Left ventricle myocardium inferior (tissue), 1 donor: ENCODE data around the gene VPS54. TPM values are rescaled to one million over a fixed set of nuclear protein-coding genes. Genes with fewer than 3 reads are reported as not detected.

ENCODE experiments used
- DNase-seq: peaks from one replicate; pipeline ENCODE4 v3.0.0-alpha.2; 2020
- H3K27ac ChIP-seq: fragments of 200-600 bp; replicated peaks from 2 replicates; pipeline ENCODE4 v1.8.0; 2021
- H3K27me3 ChIP-seq: fragments of 200-600 bp; 2 replicates; pipeline ENCODE4 v1.8.0; 2021; ENCODE audit warnings: low read depth
- H3K36me3 ChIP-seq: fragments of 200-600 bp; 2 replicates; pipeline ENCODE4 v1.8.0; 2021
- H3K4me1 ChIP-seq: fragments of 200-600 bp; 2 replicates; pipeline ENCODE4 v1.8.0; 2021
- H3K4me3 ChIP-seq: fragments of 200-600 bp; 2 replicates; pipeline ENCODE4 v1.8.0; 2021; ENCODE audit warnings: mild to moderate bottlenecking, moderate library complexity
- H3K9me3 ChIP-seq: fragments of 200-600 bp; replicated peaks from 2 replicates; pipeline ENCODE4 v1.8.0; 2021
- intact Hi-C: fragments of 100-400 bp; cut with micrococcal nuclease; formaldehyde crosslinking; loops from one replicate; pipeline ENCODE4 v1.11.0; 2022
- long read RNA-seq: library from polyadenylated mRNA; unstranded; transcript quantifications from one replicate; pipeline ENCODE4 v2.0.0, GENCODE V29; 2021
- total RNA-seq: library from RNA; stranded (reverse); fragmentation: NEBNext Ultra II Directional; extraction: Animal tissue kit (Norgen Biotek cat#: 25700); gene quantifications from one replicate; pipeline ENCODE4 v1.2.1, GENCODE V29; 2021
- TF ChIP-seq, protein P1 (sequence below): fragments of 200-600 bp; IDR thresholded peaks from 2 replicates; pipeline ENCODE4 v1.8.0; 2021; ENCODE audit warnings: antibody characterized with exemption, mild to moderate bottlenecking, borderline replicate concordance
- donor health status: DM: no; HTN: yes; CAD: no; lungs with severe emphysema.

The VPS54 gene, protein sequence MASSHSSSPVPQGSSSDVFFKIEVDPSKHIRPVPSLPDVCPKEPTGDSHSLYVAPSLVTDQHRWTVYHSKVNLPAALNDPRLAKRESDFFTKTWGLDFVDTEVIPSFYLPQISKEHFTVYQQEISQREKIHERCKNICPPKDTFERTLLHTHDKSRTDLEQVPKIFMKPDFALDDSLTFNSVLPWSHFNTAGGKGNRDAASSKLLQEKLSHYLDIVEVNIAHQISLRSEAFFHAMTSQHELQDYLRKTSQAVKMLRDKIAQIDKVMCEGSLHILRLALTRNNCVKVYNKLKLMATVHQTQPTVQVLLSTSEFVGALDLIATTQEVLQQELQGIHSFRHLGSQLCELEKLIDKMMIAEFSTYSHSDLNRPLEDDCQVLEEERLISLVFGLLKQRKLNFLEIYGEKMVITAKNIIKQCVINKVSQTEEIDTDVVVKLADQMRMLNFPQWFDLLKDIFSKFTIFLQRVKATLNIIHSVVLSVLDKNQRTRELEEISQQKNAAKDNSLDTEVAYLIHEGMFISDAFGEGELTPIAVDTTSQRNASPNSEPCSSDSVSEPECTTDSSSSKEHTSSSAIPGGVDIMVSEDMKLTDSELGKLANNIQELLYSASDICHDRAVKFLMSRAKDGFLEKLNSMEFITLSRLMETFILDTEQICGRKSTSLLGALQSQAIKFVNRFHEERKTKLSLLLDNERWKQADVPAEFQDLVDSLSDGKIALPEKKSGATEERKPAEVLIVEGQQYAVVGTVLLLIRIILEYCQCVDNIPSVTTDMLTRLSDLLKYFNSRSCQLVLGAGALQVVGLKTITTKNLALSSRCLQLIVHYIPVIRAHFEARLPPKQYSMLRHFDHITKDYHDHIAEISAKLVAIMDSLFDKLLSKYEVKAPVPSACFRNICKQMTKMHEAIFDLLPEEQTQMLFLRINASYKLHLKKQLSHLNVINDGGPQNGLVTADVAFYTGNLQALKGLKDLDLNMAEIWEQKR
- total RNA-seq, result 9.9 TPM
- long read RNA-seq, full-length matches to known transcripts, result 5 of 14 reads
- long read RNA-seq, partial matches to known transcripts, result 3 of 14 reads
- long read RNA-seq, other reads (novel, unspliced or antisense), result 6 of 14 reads

- intact Hi-C loops, result no loop called here
- TF ChIP-seq, protein P1, sequence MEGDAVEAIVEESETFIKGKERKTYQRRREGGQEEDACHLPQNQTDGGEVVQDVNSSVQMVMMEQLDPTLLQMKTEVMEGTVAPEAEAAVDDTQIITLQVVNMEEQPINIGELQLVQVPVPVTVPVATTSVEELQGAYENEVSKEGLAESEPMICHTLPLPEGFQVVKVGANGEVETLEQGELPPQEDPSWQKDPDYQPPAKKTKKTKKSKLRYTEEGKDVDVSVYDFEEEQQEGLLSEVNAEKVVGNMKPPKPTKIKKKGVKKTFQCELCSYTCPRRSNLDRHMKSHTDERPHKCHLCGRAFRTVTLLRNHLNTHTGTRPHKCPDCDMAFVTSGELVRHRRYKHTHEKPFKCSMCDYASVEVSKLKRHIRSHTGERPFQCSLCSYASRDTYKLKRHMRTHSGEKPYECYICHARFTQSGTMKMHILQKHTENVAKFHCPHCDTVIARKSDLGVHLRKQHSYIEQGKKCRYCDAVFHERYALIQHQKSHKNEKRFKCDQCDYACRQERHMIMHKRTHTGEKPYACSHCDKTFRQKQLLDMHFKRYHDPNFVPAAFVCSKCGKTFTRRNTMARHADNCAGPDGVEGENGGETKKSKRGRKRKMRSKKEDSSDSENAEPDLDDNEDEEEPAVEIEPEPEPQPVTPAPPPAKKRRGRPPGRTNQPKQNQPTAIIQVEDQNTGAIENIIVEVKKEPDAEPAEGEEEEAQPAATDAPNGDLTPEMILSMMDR, result no peak
- peak; percentile 68 for DNase-seq
- no peaks in the 10 kb centered on the region for H3K9me3 ChIP-seq
- H3K36me3 ChIP-seq, result no peaks in the 10 kb centered on the region
- peaks cover 62% of the 10 kb centered on the region for H3K4me1 ChIP-seq
- H3K27me3 ChIP-seq, result no peaks in the 10 kb centered on the region
- H3K27ac ChIP-seq, result peak within 1 kb of the TSS; percentile 97
- peak within 1 kb of the TSS; percentile 79 for H3K4me3 ChIP-seq
Observed at GRCh38 chr2:64019083-64019974, at the start of gene VPS54. VPS54 (minus strand) TSS chr2:64019428; CDS start chr2:63983999, 35,429 bp downstream.

GRCh38 chr2:64067326-64067725, 48.1 kb upstream of the VPS54 start:
- no peak for DNase-seq
- H3K36me3 ChIP-seq, result no peaks in the 10 kb centered on the region
- TF ChIP-seq, protein P1, result no peak
- H3K27ac ChIP-seq, result no peak overlapping the region
- H3K27me3 ChIP-seq, result no peaks in the 10 kb centered on the region
- H3K4me1 ChIP-seq, result peaks cover 11% of the 10 kb centered on the region
- intact Hi-C loops, result no loop called here
- no peaks in the 10 kb centered on the region for H3K9me3 ChIP-seq
- H3K4me3 ChIP-seq, result no peak overlapping the region

- no peak for DNase-seq
- Histone ChIP-seq H3K36me3 (no peaks in the 10 kb centered on the region), H3K27me3 (no peaks in the 10 kb centered on the region), H3K4me1 (peaks cover 11% of the 10 kb centered on the region), H3K9me3 (no peaks in the 10 kb centered on the region), H3K4me3 (no peak overlapping the region), H3K27ac (peak overlapping the region; percentile 79)
- intact Hi-C loops, result no loop called here
- TF ChIP-seq, protein P1, result no peak
Observed at GRCh38 chr2:64065516-64065915, 46.3 kb upstream of the VPS54 start.

DNA sequence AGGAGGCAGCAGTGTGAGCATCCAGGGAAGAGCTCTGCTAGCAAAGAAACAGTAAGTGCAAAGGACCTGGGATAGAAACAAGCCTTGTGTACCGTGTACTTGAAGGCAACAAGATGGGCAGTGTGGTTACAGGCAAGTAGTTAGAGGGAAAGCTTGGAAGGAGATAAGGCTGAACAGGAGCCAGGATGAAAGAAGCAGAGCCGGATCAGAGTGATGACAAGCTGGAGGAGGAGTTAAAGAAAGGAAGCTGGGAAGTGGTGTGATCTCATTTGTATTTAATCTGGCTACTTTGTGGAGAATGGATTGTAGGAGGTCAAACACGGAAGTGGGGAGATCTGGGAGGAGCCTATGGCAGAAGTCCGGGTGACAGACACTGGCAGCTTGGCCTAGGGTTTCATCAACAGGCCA, 44.7 kb upstream of the VPS54 start:
- no peak for DNase-seq

More for the DNA sequence above, 44.7 kb upstream of the VPS54 start:
- TF ChIP-seq, protein P1, result no peak
- Histone ChIP-seq H3K9me3 (no peaks in the 10 kb centered on the region), H3K27ac (peak overlapping the region; percentile 79), H3K27me3 (peaks cover under 1% of the 10 kb centered on the region), H3K36me3 (no peaks in the 10 kb centered on the region), H3K4me3 (no peak overlapping the region), H3K4me1 (peaks cover 11% of the 10 kb centered on the region)
- intact Hi-C loops, result no loop called here
